ENCODE results near the gene NFYC. TPM values are rescaled to one million over a fixed set of nuclear protein-coding genes. Genes with fewer than 3 reads are reported as not detected.

NFYC gene
- polyA plus RNA-seq, 5 donors = 76.9 to 91.2 (median 84.1) TPM

- DNase-seq = no peak
Measured at GRCh38 chr1:40732756-40733301, 41.3 kb downstream of the NFYC start.

GRCh38 chr1:40734882-40735628 is 43.6 kb downstream of the NFYC start:
- DNase-seq = no peak

- DNase-seq = no peak
Measured at GRCh38 chr1:40736085-40736531, 44.6 kb downstream of the NFYC start.

- DNase-seq = no peak
Measured at GRCh38 chr1:40738831-40739230, 47.3 kb downstream of the NFYC start.

- DNase-seq = no peak
Measured at GRCh38 chr1:40739455-40740008, 48.0 kb downstream of the NFYC start.

GRCh38 chr1:40740039-40740996 is 48.8 kb downstream of the NFYC start:
- no peak for DNase-seq

GRCh38 chr1:40740997-40741736 is 49.7 kb downstream of the NFYC start:
- no peak for DNase-seq

- no peak for DNase-seq
Measured at GRCh38 chr1:40742363-40743061, 51.0 kb downstream of the NFYC start.

GRCh38 chr1:40743452-40743851 is 51.9 kb downstream of the NFYC start:
- DNase-seq = no peak

GRCh38 chr1:40743860-40744259 is 52.4 kb downstream of the NFYC start:
- no peak for DNase-seq

GRCh38 chr1:40745176-40745575 is 53.7 kb downstream of the NFYC start:
- DNase-seq = no peak

- no peak for DNase-seq
Measured at GRCh38 chr1:40746344-40747090, 55.0 kb downstream of the NFYC start.

- no peak for DNase-seq
Measured at GRCh38 chr1:40748841-40749718, 57.6 kb downstream of the NFYC start.

GRCh38 chr1:40749817-40750216 is 58.3 kb downstream of the NFYC start:
- no peak for DNase-seq

GRCh38 chr1:40750451-40750908 is 59.0 kb downstream of the NFYC start:
- DNase-seq = no peak

- no peak for DNase-seq
Measured at GRCh38 chr1:40751802-40752201, 60.3 kb downstream of the NFYC start.

- DNase-seq = no peak
Measured at GRCh38 chr1:40753142-40753882, 61.8 kb downstream of the NFYC start.

- no peak for DNase-seq
Measured at GRCh38 chr1:40754201-40754600, 62.7 kb downstream of the NFYC start.
